NCI-H1417 treated with DMSO at 0.1 percent for 48 hours (cell line): ENCODE results near the gene TRIM74.
"Not testable (repeated sequence)": the region's sequence is repeated elsewhere in the genome, so short reads cannot be mapped to it uniquely, and the experiment has no call there.

Source experiments
- DNase-seq: peaks from one replicate; lab custom pipeline; 2025; lab: John Stamatoyannopoulos, UW

TRIM74 gene

DNA sequence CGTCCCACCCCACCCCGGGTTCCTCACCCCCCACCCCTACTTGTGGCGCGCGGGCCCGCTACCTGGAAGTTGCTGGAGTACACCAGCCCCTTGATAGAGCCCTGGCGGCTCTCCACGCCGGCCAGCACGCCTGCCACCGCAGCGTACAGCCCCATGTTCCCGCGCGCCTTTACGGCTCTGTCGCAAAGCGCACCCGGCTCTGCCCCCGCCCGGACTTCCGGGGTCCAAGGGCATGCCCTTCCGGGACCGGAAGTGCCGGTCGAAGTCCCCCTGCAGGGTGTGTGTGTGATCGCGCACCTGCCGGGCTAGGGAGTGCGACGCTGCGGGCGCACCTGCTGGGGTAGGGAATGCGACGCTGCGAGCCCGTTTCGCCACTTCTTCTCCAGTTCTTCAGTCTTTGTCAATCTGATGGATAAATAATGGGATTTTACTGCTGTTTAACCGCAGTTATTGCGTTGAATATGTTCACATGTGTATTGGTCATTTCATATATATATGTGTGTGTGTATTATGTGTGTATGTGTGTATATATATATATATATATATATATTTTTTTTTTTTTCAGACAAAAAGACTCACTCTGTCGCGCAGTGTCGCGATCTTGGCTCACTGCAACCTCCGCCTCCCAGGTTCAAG lies 14.6 kb downstream of the TRIM74 start:
- not testable (repeated sequence) for DNase-seq

- not testable (repeated sequence) for DNase-seq
Observed at GRCh38 chr7:72953901-72954562, 15.2 kb downstream of the TRIM74 start.

DNA sequence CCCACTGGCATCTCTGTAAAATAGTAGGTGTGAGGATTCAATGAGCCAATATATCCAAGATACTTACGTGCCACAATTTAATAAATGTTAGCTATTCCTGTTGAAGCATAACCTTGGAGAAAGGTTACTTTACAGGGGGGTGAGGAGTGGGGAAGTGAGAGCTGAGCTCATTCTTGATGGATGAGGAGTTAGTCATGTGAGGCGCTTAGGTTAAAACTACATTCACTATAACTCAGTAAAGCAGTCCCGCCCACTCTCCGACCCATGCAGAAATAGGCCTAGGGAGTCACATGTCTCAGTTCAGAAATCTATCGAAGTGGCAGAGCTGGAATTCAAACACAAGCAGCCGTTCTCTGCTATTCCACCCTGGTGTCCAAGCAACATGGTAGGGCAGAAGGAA lies 18.8 kb downstream of the TRIM74 start:
- DNase-seq, result not testable (repeated sequence)

DNA sequence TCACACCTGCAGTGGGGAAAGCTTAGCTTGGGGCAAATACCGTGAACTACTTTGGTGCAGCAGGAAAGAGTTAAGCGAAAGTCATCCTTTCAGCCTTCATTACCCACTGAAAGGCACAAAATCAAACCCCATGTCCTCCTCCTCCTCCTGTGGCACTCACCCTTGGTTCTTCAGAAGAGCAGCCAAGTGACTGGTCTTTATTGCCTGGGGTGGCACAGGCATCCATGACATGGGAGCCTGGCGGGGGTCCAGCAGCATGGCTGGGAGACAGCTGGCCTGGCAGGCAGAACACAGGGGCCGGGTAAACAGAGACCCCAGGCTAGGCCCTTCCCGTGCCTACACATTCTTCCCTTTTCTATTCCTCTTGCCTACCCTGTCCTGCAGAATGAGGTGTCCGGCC lies 19.6 kb downstream of the TRIM74 start:
- not testable (repeated sequence) for DNase-seq

DNA sequence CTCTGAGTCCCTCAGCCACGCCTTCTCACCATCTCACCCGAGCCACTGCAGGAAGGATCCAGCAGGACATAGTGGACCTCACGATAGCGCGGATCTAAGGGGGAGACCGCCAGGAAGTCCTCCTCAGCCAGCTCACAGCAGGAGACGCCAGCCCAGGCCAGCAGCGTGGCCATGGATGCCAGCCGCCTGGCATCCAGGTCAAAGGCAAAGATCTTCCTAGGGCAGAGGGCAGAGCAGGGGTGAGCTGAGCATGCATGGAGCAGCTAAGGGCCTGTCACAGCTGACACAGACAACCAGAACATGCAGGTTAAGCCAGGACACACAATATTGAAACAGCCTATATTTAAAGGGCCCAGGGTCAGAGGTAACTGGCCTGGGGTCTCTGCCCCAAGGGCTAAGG lies 20.0 kb downstream of the TRIM74 start:
- DNase-seq, result not testable (repeated sequence)

DNA sequence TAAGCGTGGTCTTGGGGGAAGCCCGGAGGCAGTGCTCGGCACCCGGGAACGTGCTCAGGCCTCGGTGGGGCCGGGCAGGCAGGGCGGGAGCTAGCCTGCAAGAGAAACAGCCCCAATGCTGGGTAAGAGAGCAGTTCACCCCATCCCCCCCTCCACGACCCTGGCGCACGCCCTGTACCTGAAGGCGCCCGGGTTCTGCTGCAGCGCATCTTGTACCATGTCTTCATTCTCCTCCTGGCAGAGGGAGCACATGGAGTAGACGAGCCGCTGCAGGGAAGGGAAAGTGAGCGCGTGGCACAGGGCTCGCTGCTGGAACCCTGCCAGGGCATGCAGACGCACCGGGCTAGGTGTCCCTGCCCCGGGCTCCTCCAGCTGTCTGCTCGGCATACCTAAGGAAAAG lies 20.6 kb downstream of the TRIM74 start:
- DNase-seq, result not testable (repeated sequence)

GRCh38 chr7:72946130-72946745 lies 23.0 kb downstream of the TRIM74 start:
- DNase-seq, result not testable (repeated sequence)

- not testable (repeated sequence) for DNase-seq
Observed at GRCh38 chr7:72945597-72945996, 23.7 kb downstream of the TRIM74 start.

GRCh38 chr7:72944937-72945336 lies 24.3 kb downstream of the TRIM74 start:
- DNase-seq, result not testable (repeated sequence)

GRCh38 chr7:72942956-72943355 lies 26.3 kb downstream of the TRIM74 start:
- DNase-seq, result not testable (repeated sequence)

DNA sequence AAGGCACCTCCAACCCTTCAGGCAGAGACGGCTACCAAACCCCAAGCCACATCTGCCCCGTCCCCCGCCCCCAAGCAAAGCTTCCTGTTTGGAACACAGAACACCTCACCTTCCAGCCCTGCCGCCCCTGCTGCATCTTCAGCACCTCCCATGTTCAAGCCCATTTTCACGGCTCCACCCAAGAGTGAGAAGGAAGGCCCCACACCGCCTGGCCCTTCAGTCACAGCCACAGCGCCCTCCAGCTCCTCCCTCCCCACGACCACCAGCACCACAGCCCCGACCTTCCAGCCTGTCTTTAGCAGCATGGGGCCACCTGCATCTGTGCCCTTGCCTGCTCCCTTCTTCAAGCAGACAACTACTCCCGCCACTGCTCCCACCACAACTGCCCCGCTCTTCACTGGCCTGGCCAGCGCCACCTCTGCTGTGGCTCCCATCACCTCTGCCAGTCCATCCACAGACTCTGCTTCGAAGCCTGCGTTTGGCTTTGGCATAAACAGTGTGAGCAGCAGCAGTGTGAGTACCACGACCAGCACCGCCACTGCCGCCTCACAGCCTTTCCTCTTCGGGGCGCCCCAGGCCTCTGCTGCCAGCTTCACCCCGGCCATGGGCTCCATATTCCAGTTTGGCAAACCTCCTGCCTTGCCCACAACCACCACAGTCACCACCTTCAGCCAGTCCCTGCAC lies 27.1 kb downstream of the TRIM74 start:
- not testable (repeated sequence) for DNase-seq

DNA sequence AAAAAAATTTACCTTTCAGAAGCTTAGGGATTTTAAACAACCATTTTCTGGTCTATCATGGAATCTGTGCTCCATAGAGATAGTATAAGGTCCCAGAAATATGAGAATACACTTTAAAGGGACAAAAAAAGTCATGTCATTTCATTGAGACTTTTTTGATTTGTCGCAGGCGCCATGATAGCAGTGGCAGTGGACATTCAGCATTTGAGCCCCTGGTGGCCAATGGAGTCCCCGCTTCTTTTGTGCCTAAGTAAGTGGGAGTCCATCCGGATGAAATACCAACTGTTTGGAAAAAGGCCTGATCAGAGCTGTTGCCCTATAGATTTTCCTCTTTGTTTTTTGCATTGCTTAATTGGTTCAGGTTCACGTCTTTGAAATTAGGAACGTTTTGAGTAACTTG lies 41.0 kb downstream of the TRIM74 start:
- not testable (repeated sequence) for DNase-seq

- DNase-seq, result not testable (repeated sequence)
Observed at GRCh38 chr7:72927791-72928190, 41.5 kb downstream of the TRIM74 start.

- no peak for DNase-seq
Observed at GRCh38 chr7:72925546-72926120, 43.6 kb downstream of the TRIM74 start.

- DNase-seq, result no peak
Observed at GRCh38 chr7:72924733-72925545, 44.3 kb downstream of the TRIM74 start, which contains the start of gene POM121. Gene POM121, plus strand, starts transcription at chr7:72925095. Its CDS starts 27 bp downstream, at chr7:72925122.

GRCh38 chr7:72924386-72924732 lies 44.9 kb downstream of the TRIM74 start:
- no peak for DNase-seq

DNA sequence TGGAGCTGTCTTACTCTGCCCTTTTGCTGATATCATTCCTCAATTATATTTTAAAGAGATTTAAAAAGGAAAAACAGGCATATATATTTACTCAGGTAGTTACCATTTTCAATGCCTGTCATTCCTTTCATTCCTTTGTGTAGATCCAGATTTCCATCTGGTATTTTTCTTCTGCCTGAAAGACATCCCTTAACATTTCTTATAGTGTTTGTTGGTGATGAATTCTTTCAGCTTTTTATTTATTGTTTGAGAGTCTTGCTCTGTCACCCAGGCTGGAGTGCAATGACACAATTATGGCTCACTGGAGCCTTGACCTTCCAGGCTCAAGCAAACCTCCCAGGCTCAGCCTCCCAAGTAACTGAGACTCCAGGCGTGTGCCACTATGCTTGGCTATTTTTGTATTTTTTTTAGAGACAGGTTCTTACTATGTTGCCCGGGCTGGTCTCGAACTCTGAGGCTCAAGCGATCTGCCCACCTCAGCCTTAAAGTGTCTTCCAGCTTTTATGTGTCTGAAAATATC lies 50.0 kb downstream of the TRIM74 start:
- DNase-seq, result no peak

DNA sequence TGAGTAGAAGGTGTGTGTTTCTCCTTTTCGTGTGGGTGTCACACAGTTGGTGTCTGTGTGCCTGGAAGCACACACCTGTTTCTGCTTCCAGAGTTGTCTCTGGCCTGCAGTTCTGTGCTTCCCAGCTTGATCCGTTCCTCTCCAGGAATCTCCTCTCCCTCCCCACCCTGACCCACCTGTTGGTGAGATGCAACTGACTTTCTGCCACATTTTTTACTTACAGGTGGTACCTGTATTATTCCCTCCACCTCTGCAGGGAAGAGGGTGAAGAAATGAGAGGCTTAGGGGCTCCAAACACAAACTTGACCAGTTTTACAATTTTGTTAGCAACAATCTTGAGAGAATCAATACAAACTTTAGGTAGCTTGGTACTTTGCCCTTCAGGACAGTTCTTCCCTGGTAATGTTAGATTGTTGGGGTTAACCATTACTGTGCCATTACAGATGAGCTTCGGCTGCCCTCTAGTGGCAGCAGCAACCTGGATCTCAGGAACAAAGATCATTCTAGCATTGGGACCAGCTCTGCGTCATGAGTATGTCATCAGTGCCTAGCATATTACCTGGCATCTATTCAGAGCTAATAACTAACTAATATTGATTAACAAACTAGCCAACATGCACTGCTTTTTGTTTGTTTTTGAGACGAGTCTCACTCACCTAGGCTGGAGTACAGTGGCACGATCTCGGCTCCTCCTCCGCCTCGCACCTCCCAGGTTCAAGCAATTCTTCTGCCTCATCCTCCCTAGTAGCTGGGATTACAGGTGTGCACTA lies 54.3 kb downstream of the TRIM74 start:
- DNase-seq, result not testable (repeated sequence)

GRCh38 chr7:72913750-72914149 lies 55.5 kb downstream of the TRIM74 start:
- not testable (repeated sequence) for DNase-seq

- not testable (repeated sequence) for DNase-seq
Observed at GRCh38 chr7:72911395-72911794, 57.9 kb downstream of the TRIM74 start.
